ENCODE measurements around the gene RNF32. TPM values are rescaled to one million over a fixed set of nuclear protein-coding genes. Genes with fewer than 3 reads are reported as not detected.
A peak's percentile ranks its signal among the peaks of the same experiment; 100 is the strongest.

Gene RNF32
- total and polyA plus RNA-seq, 2 of the 13 experiments (the other 11 are each of a cell fraction or from before 2014, with no cell fraction given): not detected

DNA sequence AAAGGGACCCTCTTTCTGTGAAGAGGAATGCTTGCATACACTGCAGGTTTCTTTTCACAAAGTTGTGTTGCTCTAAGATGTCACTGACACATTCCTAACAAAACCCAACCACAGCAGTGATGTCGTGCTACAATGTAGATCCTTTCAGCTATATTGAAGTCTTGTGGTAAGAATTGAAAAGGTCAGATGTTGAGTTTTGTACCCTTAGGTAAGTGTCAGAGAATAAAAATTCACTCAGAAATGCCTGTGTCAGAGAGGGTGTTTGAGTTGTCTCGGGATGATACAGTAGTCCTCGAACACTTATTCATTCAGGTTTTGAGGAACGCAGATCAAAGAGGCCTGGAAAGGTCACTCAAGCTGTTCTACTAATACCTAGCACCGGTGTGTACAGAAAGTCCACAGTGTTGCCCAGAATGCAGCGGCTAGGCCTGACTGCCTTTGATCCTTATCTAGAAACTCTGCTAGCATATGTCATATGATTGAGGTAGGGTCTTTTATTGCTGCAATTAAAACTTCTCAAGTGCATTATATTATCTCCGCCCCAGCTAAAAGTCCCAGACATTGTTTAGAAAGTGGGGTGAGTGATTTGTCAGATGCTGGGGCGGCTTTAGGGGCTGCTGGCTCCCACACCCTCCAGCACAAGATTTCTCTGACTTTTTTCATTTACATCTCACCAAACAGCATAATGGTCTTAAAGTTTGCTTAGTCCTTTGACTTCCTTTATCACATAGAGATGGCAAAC, 26.0 kb downstream of the RNF32 start (continued):
- no peak for TF ChIP-seq ZHX2 (IDR thresholded peaks at IDR 0.05; ENCODE audit: low read depth)
- TF ChIP-seq ZHX2 (CRISPR knock-in tag; IDR thresholded peaks at IDR 0.05; ENCODE audit: borderline replicate concordance): no peak
- TF ChIP-seq, protein P1, sequence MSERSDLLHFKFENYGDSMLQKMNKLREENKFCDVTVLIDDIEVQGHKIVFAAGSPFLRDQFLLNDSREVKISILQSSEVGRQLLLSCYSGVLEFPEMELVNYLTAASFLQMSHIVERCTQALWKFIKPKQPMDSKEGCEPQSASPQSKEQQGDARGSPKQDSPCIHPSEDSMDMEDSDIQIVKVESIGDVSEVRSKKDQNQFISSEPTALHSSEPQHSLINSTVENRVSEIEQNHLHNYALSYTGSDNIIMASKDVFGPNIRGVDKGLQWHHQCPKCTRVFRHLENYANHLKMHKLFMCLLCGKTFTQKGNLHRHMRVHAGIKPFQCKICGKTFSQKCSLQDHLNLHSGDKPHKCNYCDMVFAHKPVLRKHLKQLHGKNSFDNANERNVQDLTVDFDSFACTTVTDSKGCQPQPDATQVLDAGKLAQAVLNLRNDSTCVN (CRISPR knock-in tag; IDR thresholded peaks at IDR 0.05; ENCODE audit: borderline replicate concordance): peak; percentile 67; the same call in 1 of the 2 replicates
- no peak for TF ChIP-seq HOXA7 (CRISPR knock-in tag; IDR thresholded peaks at IDR 0.05)
- no peak for TF ChIP-seq SNAPC5 (CRISPR knock-in tag; IDR thresholded peaks at IDR 0.05; ENCODE audit: borderline replicate concordance)
- no peak for TF ChIP-seq SP2 (CRISPR knock-in tag; IDR thresholded peaks at IDR 0.05)
- TF ChIP-seq RBFOX2 (IDR thresholded peaks at IDR 0.05; ENCODE audit: low read depth, low read length): no peak
- TF ChIP-seq ZNF33B (CRISPR knock-in tag; IDR thresholded peaks at IDR 0.05): no peak
- TF ChIP-seq, protein P2, sequence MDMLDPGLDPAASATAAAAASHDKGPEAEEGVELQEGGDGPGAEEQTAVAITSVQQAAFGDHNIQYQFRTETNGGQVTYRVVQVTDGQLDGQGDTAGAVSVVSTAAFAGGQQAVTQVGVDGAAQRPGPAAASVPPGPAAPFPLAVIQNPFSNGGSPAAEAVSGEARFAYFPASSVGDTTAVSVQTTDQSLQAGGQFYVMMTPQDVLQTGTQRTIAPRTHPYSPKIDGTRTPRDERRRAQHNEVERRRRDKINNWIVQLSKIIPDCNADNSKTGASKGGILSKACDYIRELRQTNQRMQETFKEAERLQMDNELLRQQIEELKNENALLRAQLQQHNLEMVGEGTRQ (IDR thresholded peaks at IDR 0.05; ENCODE audit: low read depth, low read length): no peak
- TF ChIP-seq, protein P2 (CRISPR knock-in tag; IDR thresholded peaks at IDR 0.05; ENCODE audit: borderline replicate concordance): no peak
- TF ChIP-seq ZNF335 (CRISPR knock-in tag; IDR thresholded peaks at IDR 0.05): no peak
- 0 out of 2 replicates have a peak, but pooled peaks have one; percentile 21 for TF ChIP-seq ZNF614 (CRISPR knock-in tag; IDR thresholded peaks at IDR 0.05; ENCODE audit: borderline replicate concordance)
- no peak for TF ChIP-seq TGIF2 (CRISPR knock-in tag; IDR thresholded peaks at IDR 0.05)
- no peak for TF ChIP-seq ZNF383 (CRISPR knock-in tag; IDR thresholded peaks at IDR 0.05; ENCODE audit: borderline replicate concordance)
- no peak for TF ChIP-seq HNF4G (IDR thresholded peaks at IDR 0.05; ENCODE audit: borderline replicate concordance, low read depth, low read length)
- 0 out of 2 replicates have a peak, but pooled peaks have one; percentile 45 for TF ChIP-seq HNF4G (CRISPR knock-in tag; IDR thresholded peaks at IDR 0.05; ENCODE audit: borderline replicate concordance, low read depth)
- TF ChIP-seq ZNF124 (CRISPR knock-in tag; IDR thresholded peaks at IDR 0.05): no peak

Data from HepG2 (cell line).